ENCODE measurements around the gene DBNDD2. TPM values are rescaled to one million over a fixed set of nuclear protein-coding genes. Genes with fewer than 3 reads are reported as not detected.

Gene DBNDD2
- total and polyA plus RNA-seq, 2 donors (not counting 1 experiment from before 2014, with no cell fraction given) = 4.8 to 51.8 TPM

DNA sequence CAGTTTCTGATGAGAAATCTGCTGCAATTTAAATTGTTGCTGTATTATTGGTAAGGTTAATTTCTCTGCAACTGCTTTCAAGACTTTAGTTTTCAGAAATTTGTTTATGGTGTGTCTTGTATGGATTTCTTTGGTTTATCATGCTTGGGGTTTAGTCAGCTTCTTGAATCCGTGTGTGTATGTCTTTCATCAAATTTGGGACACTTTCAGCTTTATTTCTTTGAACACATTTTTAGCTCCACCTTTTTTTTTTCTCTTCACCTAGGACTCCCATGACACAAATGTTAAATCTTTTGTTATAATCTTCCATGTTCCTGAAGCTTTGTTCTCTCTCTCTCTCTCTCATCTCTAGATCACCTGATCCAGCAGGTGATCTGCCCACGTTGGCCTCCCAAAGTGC lies 16.5 kb upstream of the DBNDD2 start:
- no peaks in the 10 kb centered on the region for H3K36me3 ChIP-seq (ENCODE audit: control insufficient read depth, insufficient read depth, low read length)
- no peak overlapping the region for H3K27ac ChIP-seq (ENCODE audit: insufficient read depth, low read length)
- no peaks in the 10 kb centered on the region for H3K27me3 ChIP-seq (ENCODE audit: control insufficient read depth, insufficient read depth, low read length)
- no peak overlapping the region for H3K4me3 ChIP-seq (replicated peaks in 1 of 4; ENCODE audit: control extremely low read depth in 1 of 4, insufficient read depth in 1 of 4, low read depth in 3 of 4, low read length in 4 of 4)
- H3K79me2 ChIP-seq (ENCODE audit: control insufficient read depth, insufficient read depth, low read length) = no peaks in the 10 kb centered on the region
- no peaks in the 10 kb centered on the region for H3K4me1 ChIP-seq (ENCODE audit: control insufficient read depth, extremely low read depth, insufficient read depth, low read length)
- H3K9me3 ChIP-seq (ENCODE audit: control insufficient read depth, insufficient read depth, low read depth, low read length) = no peaks in the 10 kb centered on the region
- H3K4me2 ChIP-seq (ENCODE audit: extremely low read depth, insufficient read depth, low read length) = no peak overlapping the region
- peaks cover 2% of the 10 kb centered on the region for H4K20me1 ChIP-seq (ENCODE audit: control insufficient read depth, extremely low read depth, insufficient read depth, low read length)
- no peak overlapping the region for H3K9ac ChIP-seq (ENCODE audit: insufficient read depth, low read length)
- DNase-seq (ENCODE audit: low read depth in 2 of 2) = no peak
- no peak for TF ChIP-seq EZH2 (IDR thresholded peaks at IDR 0.05; ENCODE audit: low read length, missing control alignments)
- TF ChIP-seq, protein P1, sequence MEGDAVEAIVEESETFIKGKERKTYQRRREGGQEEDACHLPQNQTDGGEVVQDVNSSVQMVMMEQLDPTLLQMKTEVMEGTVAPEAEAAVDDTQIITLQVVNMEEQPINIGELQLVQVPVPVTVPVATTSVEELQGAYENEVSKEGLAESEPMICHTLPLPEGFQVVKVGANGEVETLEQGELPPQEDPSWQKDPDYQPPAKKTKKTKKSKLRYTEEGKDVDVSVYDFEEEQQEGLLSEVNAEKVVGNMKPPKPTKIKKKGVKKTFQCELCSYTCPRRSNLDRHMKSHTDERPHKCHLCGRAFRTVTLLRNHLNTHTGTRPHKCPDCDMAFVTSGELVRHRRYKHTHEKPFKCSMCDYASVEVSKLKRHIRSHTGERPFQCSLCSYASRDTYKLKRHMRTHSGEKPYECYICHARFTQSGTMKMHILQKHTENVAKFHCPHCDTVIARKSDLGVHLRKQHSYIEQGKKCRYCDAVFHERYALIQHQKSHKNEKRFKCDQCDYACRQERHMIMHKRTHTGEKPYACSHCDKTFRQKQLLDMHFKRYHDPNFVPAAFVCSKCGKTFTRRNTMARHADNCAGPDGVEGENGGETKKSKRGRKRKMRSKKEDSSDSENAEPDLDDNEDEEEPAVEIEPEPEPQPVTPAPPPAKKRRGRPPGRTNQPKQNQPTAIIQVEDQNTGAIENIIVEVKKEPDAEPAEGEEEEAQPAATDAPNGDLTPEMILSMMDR (conservative IDR thresholded peaks at IDR 0.05 in 1 of 2, IDR thresholded peaks at IDR 0.05 in 1 of 2; ENCODE audit: low read depth in 1 of 2, low read length in 2 of 2) = no peak
- H2AFZ ChIP-seq (ENCODE audit: low read length) = no peak overlapping the region

DNA sequence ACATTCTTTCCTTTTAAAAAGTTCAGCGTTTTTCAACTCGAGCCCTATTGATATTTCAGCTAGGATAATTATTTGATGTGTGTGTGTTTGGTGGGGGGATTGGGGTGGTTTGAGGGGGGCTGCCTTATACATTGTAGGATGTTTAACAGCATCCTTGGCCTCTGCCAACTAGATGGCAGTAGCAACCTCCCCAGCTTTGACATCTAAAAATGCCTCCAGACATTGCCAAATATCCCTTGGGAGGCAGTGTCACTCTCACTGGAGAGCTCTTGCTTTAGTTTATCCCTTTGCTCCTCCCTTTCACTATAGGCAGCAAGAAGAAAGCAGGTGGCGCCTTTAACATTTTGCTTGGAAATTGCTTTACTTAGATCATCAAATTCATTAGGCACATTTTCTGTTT lies 15.4 kb upstream of the DBNDD2 start:
- Histone ChIP-seq H3K4me1 (ENCODE audit: control insufficient read depth, extremely low read depth, insufficient read depth, low read length) (no peaks in the 10 kb centered on the region), H3K27ac (ENCODE audit: insufficient read depth, low read length) (no peak overlapping the region), H3K9me3 (ENCODE audit: control insufficient read depth, insufficient read depth, low read depth, low read length) (no peaks in the 10 kb centered on the region), H3K36me3 (ENCODE audit: control insufficient read depth, insufficient read depth, low read length) (no peaks in the 10 kb centered on the region), H3K4me2 (ENCODE audit: extremely low read depth, insufficient read depth, low read length) (no peak overlapping the region), H3K9ac (ENCODE audit: insufficient read depth, low read length) (no peak overlapping the region), H2AFZ (ENCODE audit: low read length) (no peak overlapping the region), H3K4me3 (replicated peaks in 1 of 4; ENCODE audit: control extremely low read depth in 1 of 4, insufficient read depth in 1 of 4, low read depth in 3 of 4, low read length in 4 of 4) (no peak overlapping the region), H3K79me2 (ENCODE audit: control insufficient read depth, insufficient read depth, low read length) (no peaks in the 10 kb centered on the region), H3K27me3 (ENCODE audit: control insufficient read depth, insufficient read depth, low read length) (no peaks in the 10 kb centered on the region), H4K20me1 (ENCODE audit: control insufficient read depth, extremely low read depth, insufficient read depth, low read length) (peaks cover 2% of the 10 kb centered on the region)
- no peak for DNase-seq (ENCODE audit: low read depth in 2 of 2)
- TF ChIP-seq EZH2 (IDR thresholded peaks at IDR 0.05; ENCODE audit: low read length, missing control alignments) = no peak
- TF ChIP-seq, protein P1 (conservative IDR thresholded peaks at IDR 0.05 in 1 of 2, IDR thresholded peaks at IDR 0.05 in 1 of 2; ENCODE audit: low read depth in 1 of 2, low read length in 2 of 2) = no peak

DNA sequence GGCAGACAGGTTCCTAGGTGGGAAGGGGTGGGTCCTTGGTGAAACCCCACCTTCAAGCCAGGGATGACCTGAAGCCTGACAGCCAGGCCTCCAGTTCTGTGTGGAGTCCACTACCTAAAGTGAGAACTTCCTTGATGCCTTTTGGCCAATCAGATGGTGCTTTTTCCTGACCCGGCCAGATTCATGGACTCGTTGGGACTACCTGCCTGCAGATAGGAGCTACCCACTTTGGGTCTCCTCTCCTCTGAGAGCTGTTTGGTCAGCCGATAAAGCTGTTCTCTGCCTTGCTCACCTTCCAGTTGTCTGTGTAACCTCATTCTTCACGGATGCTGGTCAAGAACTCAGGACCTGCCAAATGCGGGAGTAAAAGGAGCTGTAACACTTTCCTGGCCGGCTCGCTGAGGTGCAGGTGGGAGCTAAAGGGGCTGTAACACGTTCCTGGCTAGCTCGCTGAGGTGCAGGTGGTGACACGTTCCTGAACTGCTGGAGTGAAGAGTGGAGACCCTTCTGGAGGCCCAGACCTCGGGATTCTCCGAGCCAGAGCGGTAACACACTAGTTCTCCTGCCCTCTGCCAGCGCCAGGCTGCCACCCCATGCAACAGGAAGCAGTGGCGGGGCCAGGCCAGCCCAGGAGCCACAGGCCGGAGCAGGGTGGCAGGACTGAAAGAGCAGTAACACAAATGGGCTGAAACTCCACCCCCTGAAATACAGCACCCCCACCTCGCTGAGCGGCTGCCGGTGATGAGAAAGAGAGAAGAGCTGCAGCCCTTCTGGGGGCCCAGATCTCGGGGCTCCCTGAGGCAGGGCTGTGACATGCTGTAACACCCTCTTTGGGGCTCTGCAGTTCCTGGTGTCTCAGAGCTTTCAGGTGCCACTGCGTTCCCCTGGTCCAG lies 13.6 kb upstream of the DBNDD2 start:
- Histone ChIP-seq H3K4me2 (ENCODE audit: extremely low read depth, insufficient read depth, low read length) (no peak overlapping the region), H3K36me3 (ENCODE audit: control insufficient read depth, insufficient read depth, low read length) (no peaks in the 10 kb centered on the region), H3K9ac (ENCODE audit: insufficient read depth, low read length) (no peak overlapping the region), H4K20me1 (ENCODE audit: control insufficient read depth, extremely low read depth, insufficient read depth, low read length) (no peaks in the 10 kb centered on the region), H3K79me2 (ENCODE audit: control insufficient read depth, insufficient read depth, low read length) (no peaks in the 10 kb centered on the region), H3K4me1 (ENCODE audit: control insufficient read depth, extremely low read depth, insufficient read depth, low read length) (no peaks in the 10 kb centered on the region), H3K4me3 (replicated peaks in 1 of 4; ENCODE audit: control extremely low read depth in 1 of 4, insufficient read depth in 1 of 4, low read depth in 3 of 4, low read length in 4 of 4) (no peak overlapping the region), H3K27ac (ENCODE audit: insufficient read depth, low read length) (no peak overlapping the region), H3K9me3 (ENCODE audit: control insufficient read depth, insufficient read depth, low read depth, low read length) (no peaks in the 10 kb centered on the region), H3K27me3 (ENCODE audit: control insufficient read depth, insufficient read depth, low read length) (no peaks in the 10 kb centered on the region), H2AFZ (ENCODE audit: low read length) (no peak overlapping the region)
- TF ChIP-seq, protein P1 (conservative IDR thresholded peaks at IDR 0.05 in 1 of 2, IDR thresholded peaks at IDR 0.05 in 1 of 2; ENCODE audit: low read depth in 1 of 2, low read length in 2 of 2) = no peak
- TF ChIP-seq EZH2 (IDR thresholded peaks at IDR 0.05; ENCODE audit: low read length, missing control alignments) = no peak
- no peak for DNase-seq (ENCODE audit: low read depth in 2 of 2)
